GM12878 (cell line): ENCODE data around the gene KRT7. TPM values are rescaled to one million over a fixed set of nuclear protein-coding genes. Genes with fewer than 3 reads are reported as not detected.

Experiments
- EED ChIP-seq: sonication (generic); IDR thresholded peaks from 2 replicates; pipeline ENCODE4 v1.6.1; 2016; ENCODE audit warnings: antibody characterized with exemption, low read depth
- JUNB ChIP-seq: IDR thresholded peaks from 2 replicates; pipeline ENCODE4 v1.6.1; 2016; ENCODE audit warnings: antibody characterized with exemption, mild to moderate bottlenecking
- KLF5 ChIP-seq: fragments of 450-650 bp; IDR thresholded peaks from 2 replicates; pipeline ENCODE4 v1.6.1; 2014; ENCODE audit warnings: mild to moderate bottlenecking; ENCODE audit not compliant: partially characterized antibody
- RCOR1 ChIP-seq: conservative IDR thresholded peaks from 2 replicates; pipeline ENCODE4 v1.6.1; 2012; ENCODE audit warnings: low read depth, low read length, improper control_type of control experiment
- TARDBP ChIP-seq: IDR thresholded peaks from 2 replicates; pipeline ENCODE4 v1.6.1; 2016; ENCODE audit warnings: borderline replicate concordance
- TCF7 ChIP-seq: IDR thresholded peaks from 2 replicates; pipeline ENCODE4 v1.6.1; 2014; ENCODE audit warnings: antibody characterized with exemption, borderline replicate concordance
- ZNF274 ChIP-seq: IDR thresholded peaks from one replicate; pipeline ENCODE4 v1.8.0; 2011; ENCODE audit not compliant: insufficient read length, insufficient read depth
- polyA plus RNA-seq, 11 experiments: library from polyadenylated mRNA; depleted of rRNA in 4 of 11; unstranded in 6 of 11; stranded (reverse) in 5 of 11; fragments of >200 nt; fragmentation: Nextera tagmentation in 4 of 11; fragmentation: Illumina TruSeq in 1 of 11; extraction: Ambion mirVana in 4 of 11; extraction: Trizol in 1 of 11; gene quantifications; 1 replicate in 1 of 11; 2 replicates in 10 of 11; pipeline versions ENCODE4 v1.2.1 to v1.2.3, GENCODE V29; 2011 to 2016; ENCODE audit warnings: inconsistent platforms in 2 of 11, missing spikeins in 2 of 11, low read depth in 1 of 11
- total RNA-seq, 4 experiments: library from RNA; depleted of rRNA in 3 of 4; stranded (reverse); fragments of >200 nt in 3 of 4; fragmentation: Illumina TruSeq in 1 of 4; extraction: Trizol in 1 of 4; gene quantifications; 2 replicates each; pipeline versions ENCODE4 v1.2.1 to v1.2.3, GENCODE V29; 2013 to 2021
- TF ChIP-seq, protein P1 (sequence below): fragments of 450-650 bp; formaldehyde crosslinking; IDR thresholded peaks from 2 replicates; pipeline ENCODE4 v1.4.0; 2022; ENCODE audit warnings: mild to moderate bottlenecking, moderate library complexity

The KRT7 gene
- total and polyA plus RNA-seq, 10 of the 15 experiments (the other 5 are each of a cell fraction or from before 2014, with no cell fraction given): 0.90 to 18.7 (median 4.8) TPM

DNA sequence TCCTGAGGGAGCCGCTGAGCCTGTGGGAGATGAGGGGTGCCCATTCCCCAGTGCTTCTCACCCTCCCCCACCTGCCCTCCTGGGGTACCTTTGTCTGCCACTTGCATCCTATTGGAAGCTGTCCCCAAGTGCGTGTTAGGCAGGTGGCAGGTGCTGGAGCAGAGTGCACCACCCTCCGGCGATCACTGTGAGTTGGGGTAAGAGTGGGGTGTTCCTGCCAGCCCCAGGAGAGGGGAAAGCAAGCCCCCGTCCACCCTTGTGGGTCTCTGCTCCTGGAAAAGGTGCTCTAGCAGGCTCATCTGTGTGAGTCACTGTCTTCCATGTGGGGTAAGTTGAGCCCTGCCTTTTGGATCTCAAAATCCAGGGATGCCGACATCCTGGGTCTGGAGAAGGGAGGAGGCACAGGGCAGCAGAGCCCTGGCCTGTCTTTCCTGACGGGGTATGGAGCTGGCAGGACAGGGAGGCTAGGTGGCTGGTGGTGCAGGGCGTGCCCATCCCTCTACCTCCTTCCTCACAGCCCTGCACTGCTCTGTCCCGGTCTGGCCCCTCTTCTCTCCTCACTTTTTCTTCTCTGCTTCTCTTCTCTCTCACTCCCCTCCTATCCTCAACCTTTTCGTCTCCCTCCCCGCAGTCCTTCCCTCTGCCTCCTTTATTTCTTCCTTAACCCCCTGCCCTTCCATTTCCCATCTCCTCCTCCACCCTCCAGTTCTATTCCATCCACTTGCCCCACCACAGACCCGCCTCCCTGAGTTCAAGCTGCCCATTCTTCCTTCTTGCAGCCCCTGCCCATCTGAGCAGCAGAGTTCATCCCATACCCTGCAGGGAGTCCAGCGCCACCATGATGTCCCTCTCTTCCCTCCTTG, 20.1 kb upstream of the KRT7 start (continued):
- TF ChIP-seq RCOR1: no peak
- no peak for TF ChIP-seq ZNF274
- TF ChIP-seq EED: no peak
- no peak for TF ChIP-seq TCF7
- no peak for TF ChIP-seq JUNB
- no peak for TF ChIP-seq KLF5
- TF ChIP-seq TARDBP: no peak
- TF ChIP-seq, protein P1, sequence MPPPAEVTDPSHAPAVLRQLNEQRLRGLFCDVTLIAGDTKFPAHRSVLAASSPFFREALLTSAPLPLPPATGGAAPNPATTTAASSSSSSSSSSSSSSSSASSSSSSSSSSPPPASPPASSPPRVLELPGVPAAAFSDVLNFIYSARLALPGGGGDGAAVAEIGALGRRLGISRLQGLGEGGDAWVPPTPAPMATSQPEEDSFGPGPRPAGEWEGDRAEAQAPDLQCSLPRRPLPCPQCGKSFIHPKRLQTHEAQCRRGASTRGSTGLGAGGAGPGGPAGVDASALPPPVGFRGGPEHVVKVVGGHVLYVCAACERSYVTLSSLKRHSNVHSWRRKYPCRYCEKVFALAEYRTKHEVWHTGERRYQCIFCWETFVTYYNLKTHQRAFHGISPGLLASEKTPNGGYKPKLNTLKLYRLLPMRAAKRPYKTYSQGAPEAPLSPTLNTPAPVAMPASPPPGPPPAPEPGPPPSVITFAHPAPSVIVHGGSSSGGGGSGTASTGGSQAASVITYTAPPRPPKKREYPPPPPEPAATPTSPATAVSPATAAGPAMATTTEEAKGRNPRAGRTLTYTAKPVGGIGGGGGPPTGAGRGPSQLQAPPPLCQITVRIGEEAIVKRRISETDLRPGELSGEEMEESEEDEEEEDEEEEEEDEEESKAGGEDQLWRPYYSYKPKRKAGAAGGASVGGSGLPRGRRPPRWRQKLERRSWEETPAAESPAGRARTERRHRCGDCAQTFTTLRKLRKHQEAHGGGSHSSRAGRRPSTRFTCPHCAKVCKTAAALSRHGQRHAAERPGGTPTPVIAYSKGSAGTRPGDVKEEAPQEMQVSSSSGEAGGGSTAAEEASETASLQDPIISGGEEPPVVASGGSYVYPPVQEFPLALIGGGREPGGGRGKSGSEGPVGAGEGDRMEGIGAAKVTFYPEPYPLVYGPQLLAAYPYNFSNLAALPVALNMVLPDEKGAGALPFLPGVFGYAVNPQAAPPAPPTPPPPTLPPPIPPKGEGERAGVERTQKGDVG (CRISPR knock-in tag): no peak
